ENCODE measurements around the gene SCN9A.

Gene SCN9A

GRCh38 chr2:166147883-166148282 is 227.9 kb downstream of the SCN9A start:
- H4K20me1 ChIP-seq: no peaks in the 10 kb centered on the region
- no peaks in the 10 kb centered on the region for H3K9me3 ChIP-seq
- H3K27ac ChIP-seq: no peak overlapping the region
- H3K9ac ChIP-seq: no peak overlapping the region
- TF ChIP-seq Cebpa-rat (IDR thresholded peaks at IDR 0.05): no peak
- H3K4me1 ChIP-seq: no peaks in the 10 kb centered on the region
- H3K4me2 ChIP-seq: no peak overlapping the region
- no peak overlapping the region for H3K4me3 ChIP-seq
- H3K36me3 ChIP-seq: no peaks in the 10 kb centered on the region
- H3K27me3 ChIP-seq: no peaks in the 10 kb centered on the region

All from BLaER1 (cell line).